HEK293T (cell line): Measurements from ENCODE around the gene SEMA6A.

ENCODE experiments used
- CTCF ChIA-PET: fragments of 350-600 bp; formaldehyde crosslinking; extraction: SDS; loops from one replicate; lab custom pipeline; 2021; ENCODE audit warnings: antibody characterized with exemption, inconsistent platforms; lab: Yijun Ruan, JAX
- POLR2A ChIA-PET: fragments of 350-600 bp; formaldehyde crosslinking; extraction: SDS; loops from one replicate; lab custom pipeline; 2020; ENCODE audit warnings: antibody characterized with exemption, inconsistent platforms; lab: Yijun Ruan, JAX
- DNase-seq: peaks from one replicate; pipeline ENCODE4 v3.0.0; 2012; ENCODE audit warnings: mixed read lengths; ENCODE audit errors: extremely low spot score
- ARNT ChIP-seq: fragments of 450-650 bp; IDR thresholded peaks from 2 replicates; pipeline ENCODE4 v1.6.1; 2017; ENCODE audit warnings: mild to moderate bottlenecking
- BHLHE40 ChIP-seq: fragments of 450-650 bp; IDR thresholded peaks from 2 replicates; pipeline ENCODE4 v1.6.1; 2016; ENCODE audit warnings: mild to moderate bottlenecking, moderate library complexity, borderline replicate concordance
- CTBP1 ChIP-seq: fragments of 450-650 bp; IDR thresholded peaks from 2 replicates; pipeline ENCODE4 v1.6.1; 2016; ENCODE audit warnings: borderline replicate concordance
- ELF4 ChIP-seq: fragments of 450-650 bp; IDR thresholded peaks from 2 replicates; pipeline ENCODE4 v1.6.1; 2017; ENCODE audit warnings: antibody characterized with exemption
- FOXA1 ChIP-seq: fragments of 450-650 bp; IDR thresholded peaks from 2 replicates; pipeline ENCODE4 v1.6.1; 2016; ENCODE audit warnings: mild to moderate bottlenecking
- FOXK2 ChIP-seq: fragments of 450-650 bp; IDR thresholded peaks from 2 replicates; pipeline ENCODE4 v1.6.1; 2016; ENCODE audit warnings: mild to moderate bottlenecking
- FOXM1 ChIP-seq: fragments of 450-650 bp; IDR thresholded peaks from 2 replicates; pipeline ENCODE4 v1.6.1; 2017; ENCODE audit warnings: mild to moderate bottlenecking, borderline replicate concordance
- HDGF ChIP-seq: fragments of 450-650 bp; IDR thresholded peaks from 2 replicates; pipeline ENCODE4 v1.6.1; 2017; ENCODE audit warnings: antibody characterized with exemption, borderline replicate concordance
- L3MBTL2 ChIP-seq: fragments of 450-650 bp; conservative IDR thresholded peaks from 2 replicates; pipeline ENCODE4 v1.6.1; 2016; ENCODE audit warnings: mild to moderate bottlenecking
- LEF1 ChIP-seq: fragments of 450-650 bp; IDR thresholded peaks from 2 replicates; pipeline ENCODE4 v1.6.1; 2017; ENCODE audit warnings: mild to moderate bottlenecking, borderline replicate concordance
- NFRKB ChIP-seq: fragments of 450-650 bp; IDR thresholded peaks from 2 replicates; pipeline ENCODE4 v1.6.1; 2016; ENCODE audit warnings: mild to moderate bottlenecking, moderate library complexity
- PKNOX1 ChIP-seq: fragments of 450-650 bp; IDR thresholded peaks from 2 replicates; pipeline ENCODE4 v1.6.1; 2016
- SP1 ChIP-seq: fragments of 450-650 bp; IDR thresholded peaks from 2 replicates; pipeline ENCODE4 v1.6.1; 2017
- SUZ12 ChIP-seq: fragments of 450-650 bp; IDR thresholded peaks from 2 replicates; pipeline ENCODE4 v1.6.1; 2016; ENCODE audit warnings: mild to moderate bottlenecking
- TARDBP ChIP-seq: fragments of 450-650 bp; IDR thresholded peaks from 2 replicates; pipeline ENCODE4 v1.6.1; 2016
- ZNF384 ChIP-seq: fragments of 450-650 bp; IDR thresholded peaks from 2 replicates; pipeline ENCODE4 v1.6.1; 2016

The SEMA6A gene

GRCh38 chr5:116562669-116563068 lies 12.0 kb downstream of the SEMA6A start:
- no peak for TF ChIP-seq FOXA1
- no peak for TF ChIP-seq TARDBP
- no peak for TF ChIP-seq LEF1
- no peak for TF ChIP-seq ARNT
- no peak for TF ChIP-seq FOXM1
- no peak for TF ChIP-seq PKNOX1
- no peak for DNase-seq
- CTCF ChIA-PET: no interaction called here
- POLR2A ChIA-PET: no interaction called here

GRCh38 chr5:116561658-116562057 lies 13.0 kb downstream of the SEMA6A start:
- DNase-seq: no peak
- TF ChIP-seq LEF1 (no peak), FOXM1 (no peak), CTBP1 (no peak), SP1 (no peak), ZNF384 (no peak), ELF4 (no peak), HDGF (no peak), NFRKB (no peak), BHLHE40 (no peak), PKNOX1 (no peak), L3MBTL2 (no peak), ARNT (no peak), FOXA1 (no peak)
- ChIA-PET CTCF (interaction anchor here (0.9 kb wide), 1 partner anchor 15 kb away, joined by 3 read pairs; no protein-coding TSS in a partner anchor), POLR2A (no interaction called here)

GRCh38 chr5:116559673-116560164 lies 14.9 kb downstream of the SEMA6A start:
- no peak for DNase-seq
- TF ChIP-seq FOXM1 (no peak), FOXA1 (no peak), SP1 (no peak), ZNF384 (no peak), NFRKB (no peak), CTBP1 (no peak), FOXK2 (no peak), L3MBTL2 (no peak)
- ChIA-PET POLR2A (no interaction called here), CTCF (interaction anchor here (0.6 kb wide), 1 partner anchor 155 kb away, joined by 3 read pairs; no protein-coding TSS in a partner anchor)

- DNase-seq: no peak
- ChIA-PET CTCF (no interaction called here), POLR2A (no interaction called here)
- TF ChIP-seq SUZ12 (no peak), L3MBTL2 (no peak)
Observed at GRCh38 chr5:116559239-116559638, 15.4 kb downstream of the SEMA6A start.

- peak; percentile 21 for DNase-seq
- POLR2A ChIA-PET: no interaction called here
- CTCF ChIA-PET: interaction anchor here (0.6 to 1.7 kb wide), 5 partner anchors 12 to 509 kb away, joined by 3 to 8 read pairs (median 3); no protein-coding TSS in a partner anchor
- TF ChIP-seq SUZ12 (no peak), FOXM1 (no peak), BHLHE40 (no peak), LEF1 (no peak), ELF4 (no peak), HDGF (no peak), L3MBTL2 (no peak), PKNOX1 (no peak), ARNT (no peak)
Observed at GRCh38 chr5:116557669-116558271, 16.9 kb downstream of the SEMA6A start.

GRCh38 chr5:116554764-116555163 lies 19.9 kb downstream of the SEMA6A start:
- TF ChIP-seq NFRKB (no peak), FOXK2 (no peak), L3MBTL2 (no peak), ZNF384 (no peak), SP1 (no peak), ELF4 (no peak), ARNT (no peak), FOXA1 (no peak), SUZ12 (no peak), BHLHE40 (no peak), TARDBP (no peak), PKNOX1 (no peak), HDGF (no peak), LEF1 (no peak), CTBP1 (no peak), FOXM1 (no peak)
- no peak for DNase-seq
- ChIA-PET POLR2A (interaction anchor here (1.4 kb wide), 1 partner anchor 20 kb away, joined by 5 read pairs; the partner anchor contains the start of gene SEMA6A), CTCF (interaction anchor here (0.6 kb wide), 1 partner anchor 1034 kb away, joined by 3 read pairs; no protein-coding TSS in a partner anchor)
